H1 (cell line): ENCODE results near the gene CEACAM16. TPM values are rescaled to one million over a fixed set of nuclear protein-coding genes. Genes with fewer than 3 reads are reported as not detected.

ENCODE experiments used
- ASH2L ChIP-seq: fragments of 200-600, 300-600 bp; sonication (generic); IDR thresholded peaks from one replicate; pipeline ENCODE4 v1.7.1; 2017; ENCODE audit warnings: low read length
- BRCA1 ChIP-seq: IDR thresholded peaks from 2 replicates; pipeline ENCODE4 v1.6.1; 2012; ENCODE audit warnings: low read depth, low read length, improper control_type of control experiment
- CHD1 ChIP-seq: IDR thresholded peaks from 2 replicates; pipeline ENCODE4 v1.6.1; 2012; ENCODE audit warnings: low read depth, low read length, improper control_type of control experiment
- EZH2 ChIP-seq: fragments of 200-600 bp; sonication (generic); IDR thresholded peaks from 2 replicates; pipeline ENCODE4 v1.7.1; 2012; ENCODE audit warnings: low read depth, mild to moderate bottlenecking, moderate library complexity, low read length, inconsistent platforms; ENCODE audit not compliant: severe bottlenecking
- HDAC2 ChIP-seq, 2 experiments: fragments of 300-600 bp in 1 of 2; sonication (generic) in 1 of 2; IDR thresholded peaks; 2 replicates each; pipeline ENCODE4 v1.6.1; 2011 to 2012; ENCODE audit warnings: low read depth in 2 of 2, low read length in 2 of 2, mild to moderate bottlenecking in 2 of 2, moderate library complexity in 2 of 2, borderline replicate concordance in 1 of 2, inconsistent platforms in 1 of 2
- JUND ChIP-seq: IDR thresholded peaks from 2 replicates; pipeline ENCODE4 v1.6.1; 2011; ENCODE audit warnings: mild to moderate bottlenecking, improper control_type of control experiment, low read length
- POLR2AphosphoS5 ChIP-seq: IDR thresholded peaks from 2 replicates; pipeline ENCODE4 v1.6.1; 2011; ENCODE audit warnings: low read depth, low read length
- polyA plus RNA-seq, 7 experiments: library from polyadenylated mRNA; depleted of rRNA in 3 of 7; stranded (reverse) in 5 of 7; unstranded in 2 of 7; fragments of >200 nt in 5 of 7; fragments of 200-250 nt in 2 of 7; gene quantifications; 1 replicate in 5 of 7; 2 replicates in 1 of 7; 4 replicates in 1 of 7; pipeline versions ENCODE4 v1.2.1 to v1.2.3, GENCODE V29; 2011 to 2013; ENCODE audit warnings: missing spikeins in 2 of 7, mixed read lengths in 2 of 7
- total RNA-seq: library from RNA; stranded (reverse); fragmentation: NEBNext Ultra II Directional; extraction: Animal tissue kit (Norgen Biotek cat#: 25700); gene quantifications from 2 replicates; pipeline ENCODE4 v1.2.1, GENCODE V29; 2021

The CEACAM16 gene
- total and polyA plus RNA-seq, 2 of the 8 experiments (the other 6 are each of a cell fraction or from before 2014, with no cell fraction given), result not detected

DNA sequence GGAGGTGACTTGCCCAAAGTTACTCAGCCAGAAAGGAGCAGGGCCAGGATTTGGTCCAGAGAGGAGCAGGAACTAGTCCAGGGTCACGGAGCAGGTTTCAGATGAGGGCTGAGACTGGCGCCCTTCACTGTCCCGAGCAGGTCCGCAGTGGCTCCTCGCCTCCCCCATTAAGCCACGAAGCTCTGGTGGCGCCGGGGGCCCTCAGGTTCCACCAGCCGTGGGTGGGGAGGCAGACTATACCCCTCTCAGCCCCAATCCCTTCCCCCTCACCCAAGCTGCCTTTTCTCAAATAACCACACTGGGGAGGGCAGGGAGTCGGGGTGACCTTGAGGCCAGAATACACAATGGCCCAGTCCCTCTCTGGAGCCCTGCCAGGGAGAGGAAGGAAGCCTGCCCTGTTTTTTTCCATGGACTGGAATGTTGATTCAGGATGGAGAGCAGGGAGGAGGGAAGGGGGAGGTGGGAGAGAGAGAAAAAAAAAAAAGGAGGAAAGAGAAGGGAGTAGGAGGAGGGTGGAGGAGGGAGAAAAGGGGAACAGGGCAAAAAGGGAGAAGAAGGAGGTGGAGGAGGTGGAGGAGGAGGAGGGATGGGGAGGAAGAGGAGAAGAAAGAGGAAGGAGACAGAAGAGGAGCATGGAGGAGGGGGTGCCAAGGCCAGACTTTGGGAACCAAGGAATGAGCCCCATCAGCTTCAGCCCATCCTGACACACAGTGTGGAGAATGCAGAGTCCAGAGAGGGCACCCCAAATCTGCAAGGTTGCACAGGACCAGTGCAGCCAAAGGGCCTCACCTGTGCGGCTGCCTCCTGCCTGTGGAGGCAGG, 19.7 kb downstream of the CEACAM16 start (continued):
- TF ChIP-seq HDAC2 (IDR thresholded peaks at IDR 0.05; ENCODE audit: borderline replicate concordance in 1 of 2, low read depth in 2 of 2, low read length in 2 of 2) (no peak), POLR2AphosphoS5 (no peak), CHD1 (no peak), BRCA1 (no peak), JUND (no peak), EZH2 (no peak), ASH2L (peak; percentile 53)
